Measurements from ENCODE around the gene SMG5. TPM values are rescaled to one million over a fixed set of nuclear protein-coding genes. Genes with fewer than 3 reads are reported as not detected.

Gene SMG5
- total RNA-seq, 1 experiment from 2014 or later: 109 TPM

DNA sequence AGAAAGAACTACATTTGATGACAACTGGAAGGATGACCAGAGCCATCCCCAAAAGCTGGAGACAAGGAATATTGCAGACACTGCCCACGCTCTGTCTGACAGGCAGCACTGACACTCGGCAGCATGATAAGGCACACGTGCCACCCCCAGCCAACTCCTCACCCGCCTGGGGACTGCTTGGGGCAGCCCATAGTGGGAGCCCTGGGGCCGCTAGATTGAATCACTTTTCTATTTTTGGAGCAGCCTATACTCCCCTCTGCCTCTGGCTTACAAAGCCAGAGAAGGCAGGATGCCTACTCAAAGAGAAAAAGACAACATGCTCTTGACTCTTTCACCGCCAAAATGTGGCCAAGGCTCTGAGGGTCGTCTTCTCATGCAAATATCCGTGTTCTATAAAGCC is 1.3 kb downstream of the SMG5 start:
- ATAC-seq (no peak), DNase-seq (ENCODE audit: low spot score) (no peak)
- TF ChIP-seq, protein P1, sequence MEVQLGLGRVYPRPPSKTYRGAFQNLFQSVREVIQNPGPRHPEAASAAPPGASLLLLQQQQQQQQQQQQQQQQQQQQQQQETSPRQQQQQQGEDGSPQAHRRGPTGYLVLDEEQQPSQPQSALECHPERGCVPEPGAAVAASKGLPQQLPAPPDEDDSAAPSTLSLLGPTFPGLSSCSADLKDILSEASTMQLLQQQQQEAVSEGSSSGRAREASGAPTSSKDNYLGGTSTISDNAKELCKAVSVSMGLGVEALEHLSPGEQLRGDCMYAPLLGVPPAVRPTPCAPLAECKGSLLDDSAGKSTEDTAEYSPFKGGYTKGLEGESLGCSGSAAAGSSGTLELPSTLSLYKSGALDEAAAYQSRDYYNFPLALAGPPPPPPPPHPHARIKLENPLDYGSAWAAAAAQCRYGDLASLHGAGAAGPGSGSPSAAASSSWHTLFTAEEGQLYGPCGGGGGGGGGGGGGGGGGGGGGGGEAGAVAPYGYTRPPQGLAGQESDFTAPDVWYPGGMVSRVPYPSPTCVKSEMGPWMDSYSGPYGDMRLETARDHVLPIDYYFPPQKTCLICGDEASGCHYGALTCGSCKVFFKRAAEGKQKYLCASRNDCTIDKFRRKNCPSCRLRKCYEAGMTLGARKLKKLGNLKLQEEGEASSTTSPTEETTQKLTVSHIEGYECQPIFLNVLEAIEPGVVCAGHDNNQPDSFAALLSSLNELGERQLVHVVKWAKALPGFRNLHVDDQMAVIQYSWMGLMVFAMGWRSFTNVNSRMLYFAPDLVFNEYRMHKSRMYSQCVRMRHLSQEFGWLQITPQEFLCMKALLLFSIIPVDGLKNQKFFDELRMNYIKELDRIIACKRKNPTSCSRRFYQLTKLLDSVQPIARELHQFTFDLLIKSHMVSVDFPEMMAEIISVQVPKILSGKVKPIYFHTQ (CRISPR knock-in tag; IDR thresholded peaks at IDR 0.05): no peak
- Mint-ChIP-seq H3K4me3 (peak overlapping the region; percentile 97), H3K27me3 (ENCODE audit: low read depth) (no peaks in the 10 kb centered on the region), H3K4me1 (peaks cover 24% of the 10 kb centered on the region), H3K27ac (peak overlapping the region; percentile 95), H3K9me3 (no peaks in the 10 kb centered on the region), H3K36me3 (peaks cover 26% of the 10 kb centered on the region)
- CTCF ChIA-PET: interaction anchor here (1.3 to 2.3 kb wide), 6 partner anchors 13 to 165 kb away, joined by 3 to 6 read pairs (median 4); partner anchors contain the start of gene SLC25A44
- POLR2A ChIA-PET: interaction anchor here (0.5 to 1.0 kb wide), 2 partner anchors 26 to 136 kb away, joined by 3 read pairs; no protein-coding TSS in a partner anchor

DNA sequence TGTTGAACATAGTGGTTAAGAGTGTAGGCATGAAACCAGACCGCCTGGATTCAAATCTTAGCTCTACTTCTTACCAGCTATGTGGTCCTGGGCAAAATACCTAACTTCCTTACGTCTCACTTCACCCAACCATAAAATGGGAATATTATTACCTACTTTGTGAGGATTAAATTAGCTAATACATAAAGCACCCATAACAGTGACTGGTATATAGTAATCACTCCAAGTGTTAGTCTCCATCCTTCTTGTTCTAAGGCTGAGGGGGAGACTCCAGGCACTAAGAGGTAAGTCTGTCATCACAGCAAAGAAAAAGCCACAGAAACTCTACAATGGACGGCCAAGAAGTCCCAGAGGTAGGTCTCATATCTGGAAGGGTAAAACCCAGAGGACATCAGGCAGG is 2.8 kb downstream of the SMG5 start:
- H3K27me3 Mint-ChIP-seq (ENCODE audit: low read depth): no peaks in the 10 kb centered on the region
- H3K36me3 Mint-ChIP-seq: peaks cover 38% of the 10 kb centered on the region
- CTCF ChIA-PET: interaction anchor here (0.9 to 1.3 kb wide), 4 partner anchors 15 to 150 kb away, joined by 3 read pairs; no protein-coding TSS in a partner anchor
- TF ChIP-seq GABPB1 (CRISPR knock-in tag; IDR thresholded peaks at IDR 0.05) (no peak), ZNF263 (CRISPR knock-in tag; IDR thresholded peaks at IDR 0.05; ENCODE audit: low read depth) (no peak)
- TF ChIP-seq, protein P2, sequence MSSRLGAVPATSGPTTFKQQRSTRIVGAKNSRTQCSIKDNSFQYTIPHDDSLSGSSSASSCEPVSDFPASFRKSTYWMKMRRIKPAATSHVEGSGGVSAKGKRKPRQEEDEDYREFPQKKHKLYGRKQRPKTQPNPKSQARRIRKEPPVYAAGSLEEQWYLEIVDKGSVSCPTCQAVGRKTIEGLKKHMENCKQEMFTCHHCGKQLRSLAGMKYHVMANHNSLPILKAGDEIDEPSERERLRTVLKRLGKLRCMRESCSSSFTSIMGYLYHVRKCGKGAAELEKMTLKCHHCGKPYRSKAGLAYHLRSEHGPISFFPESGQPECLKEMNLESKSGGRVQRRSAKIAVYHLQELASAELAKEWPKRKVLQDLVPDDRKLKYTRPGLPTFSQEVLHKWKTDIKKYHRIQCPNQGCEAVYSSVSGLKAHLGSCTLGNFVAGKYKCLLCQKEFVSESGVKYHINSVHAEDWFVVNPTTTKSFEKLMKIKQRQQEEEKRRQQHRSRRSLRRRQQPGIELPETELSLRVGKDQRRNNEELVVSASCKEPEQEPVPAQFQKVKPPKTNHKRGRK (CRISPR knock-in tag; IDR thresholded peaks at IDR 0.05; ENCODE audit: borderline replicate concordance): no peak
- H3K27ac Mint-ChIP-seq: no peak overlapping the region
- DNase-seq (ENCODE audit: low spot score) (no peak), ATAC-seq (no peak)
- POLR2A ChIA-PET: no interaction called here
- H3K4me1 Mint-ChIP-seq: peaks cover 24% of the 10 kb centered on the region
- H3K9me3 Mint-ChIP-seq: no peaks in the 10 kb centered on the region
- H3K4me3 Mint-ChIP-seq: peak overlapping the region; percentile 22; the same call in 1 of the 2 replicates

DNA sequence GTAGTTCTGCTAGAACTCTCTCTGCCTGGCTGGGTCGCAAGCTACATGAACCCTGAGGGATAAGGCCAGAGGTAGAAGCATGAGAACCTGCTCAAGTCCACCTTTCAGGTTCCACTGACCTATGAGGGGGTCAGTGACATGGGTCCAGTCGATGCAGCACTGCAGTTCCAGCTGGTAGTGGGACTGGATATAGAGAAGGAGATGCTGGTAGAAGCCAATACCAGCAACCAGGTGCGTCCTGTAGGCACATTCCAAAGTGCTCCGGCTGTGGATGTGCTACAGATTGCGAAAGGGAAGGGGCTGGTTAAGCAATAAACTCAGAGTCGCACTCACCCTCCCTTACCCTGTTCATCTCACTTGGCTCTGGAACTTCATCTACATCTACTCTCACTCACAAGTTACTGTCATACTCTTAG is 5.7 kb downstream of the SMG5 start:
- no peak for DNase-seq (ENCODE audit: low spot score)
- H3K27ac Mint-ChIP-seq: no peak overlapping the region
- no peak for ATAC-seq
- CTCF ChIA-PET: no interaction called here
- no peaks in the 10 kb centered on the region for H3K27me3 Mint-ChIP-seq (ENCODE audit: low read depth)
- POLR2A ChIA-PET: no interaction called here
- peaks cover 9% of the 10 kb centered on the region for H3K4me1 Mint-ChIP-seq
- H3K4me3 Mint-ChIP-seq: no peak overlapping the region
- H3K36me3 Mint-ChIP-seq: peaks cover 67% of the 10 kb centered on the region
- no peaks in the 10 kb centered on the region for H3K9me3 Mint-ChIP-seq
- TF ChIP-seq JUN (CRISPR knock-in tag; IDR thresholded peaks at IDR 0.05) (no peak), NFATC4 (CRISPR knock-in tag; IDR thresholded peaks at IDR 0.05) (no peak), ATF1 (CRISPR knock-in tag; IDR thresholded peaks at IDR 0.05) (no peak), TCF7 (CRISPR knock-in tag; IDR thresholded peaks at IDR 0.05; ENCODE audit: low read depth) (no peak)
- TF ChIP-seq, protein P3, sequence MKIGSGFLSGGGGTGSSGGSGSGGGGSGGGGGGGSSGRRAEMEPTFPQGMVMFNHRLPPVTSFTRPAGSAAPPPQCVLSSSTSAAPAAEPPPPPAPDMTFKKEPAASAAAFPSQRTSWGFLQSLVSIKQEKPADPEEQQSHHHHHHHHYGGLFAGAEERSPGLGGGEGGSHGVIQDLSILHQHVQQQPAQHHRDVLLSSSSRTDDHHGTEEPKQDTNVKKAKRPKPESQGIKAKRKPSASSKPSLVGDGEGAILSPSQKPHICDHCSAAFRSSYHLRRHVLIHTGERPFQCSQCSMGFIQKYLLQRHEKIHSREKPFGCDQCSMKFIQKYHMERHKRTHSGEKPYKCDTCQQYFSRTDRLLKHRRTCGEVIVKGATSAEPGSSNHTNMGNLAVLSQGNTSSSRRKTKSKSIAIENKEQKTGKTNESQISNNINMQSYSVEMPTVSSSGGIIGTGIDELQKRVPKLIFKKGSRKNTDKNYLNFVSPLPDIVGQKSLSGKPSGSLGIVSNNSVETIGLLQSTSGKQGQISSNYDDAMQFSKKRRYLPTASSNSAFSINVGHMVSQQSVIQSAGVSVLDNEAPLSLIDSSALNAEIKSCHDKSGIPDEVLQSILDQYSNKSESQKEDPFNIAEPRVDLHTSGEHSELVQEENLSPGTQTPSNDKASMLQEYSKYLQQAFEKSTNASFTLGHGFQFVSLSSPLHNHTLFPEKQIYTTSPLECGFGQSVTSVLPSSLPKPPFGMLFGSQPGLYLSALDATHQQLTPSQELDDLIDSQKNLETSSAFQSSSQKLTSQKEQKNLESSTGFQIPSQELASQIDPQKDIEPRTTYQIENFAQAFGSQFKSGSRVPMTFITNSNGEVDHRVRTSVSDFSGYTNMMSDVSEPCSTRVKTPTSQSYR (CRISPR knock-in tag; IDR thresholded peaks at IDR 0.05): no peak
- TF ChIP-seq, protein P4, sequence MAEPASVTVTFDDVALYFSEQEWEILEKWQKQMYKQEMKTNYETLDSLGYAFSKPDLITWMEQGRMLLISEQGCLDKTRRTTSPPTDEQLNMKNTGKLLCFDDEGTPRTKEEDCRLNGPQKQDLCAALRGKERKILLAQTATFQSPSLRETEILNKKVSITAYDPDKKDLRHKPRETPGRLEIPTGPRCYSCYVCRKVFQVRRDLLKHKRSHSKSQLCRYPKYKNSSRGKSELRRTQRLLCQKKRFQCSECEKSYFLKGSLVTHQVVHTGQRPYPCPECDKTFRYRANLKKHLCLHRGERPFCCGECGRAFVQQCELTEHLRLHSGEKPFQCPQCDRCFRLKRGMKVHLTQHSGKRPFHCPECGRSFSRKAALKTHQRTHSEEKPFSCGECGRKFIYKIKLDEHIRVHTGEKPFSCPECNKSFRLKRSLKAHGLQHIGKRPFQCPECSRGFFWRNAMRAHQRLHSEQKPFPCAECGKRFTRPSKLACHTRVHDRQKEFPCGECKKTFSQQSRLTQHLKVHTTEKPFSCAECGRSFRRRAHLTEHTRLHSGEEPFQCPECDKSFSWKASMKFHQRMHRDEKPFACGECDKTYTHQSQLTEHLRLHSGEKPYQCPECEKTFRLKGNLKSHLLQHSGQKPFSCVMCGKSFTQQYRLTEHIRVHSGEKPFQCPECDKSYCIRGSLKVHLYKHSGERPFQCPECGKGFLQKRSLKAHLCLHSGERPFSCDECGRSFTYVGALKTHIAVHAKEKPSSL (CRISPR knock-in tag; conservative IDR thresholded peaks at IDR 0.05): no peak

All from WTC11 (cell line).